ENCODE results near the gene GAGE12J. TPM values are rescaled to one million over a fixed set of nuclear protein-coding genes. Genes with fewer than 3 reads are reported as not detected.
"Not testable (repeated sequence)": the region's sequence is repeated elsewhere in the genome, so short reads cannot be mapped to it uniquely, and the experiment has no call there.

Gene GAGE12J, protein sequence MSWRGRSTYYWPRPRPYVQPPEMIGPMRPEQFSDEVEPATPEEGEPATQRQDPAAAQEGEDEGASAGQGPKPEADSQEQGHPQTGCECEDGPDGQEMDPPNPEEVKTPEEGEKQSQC
- total RNA-seq, result not detected
- polyA plus RNA-seq, result not detected
- long read RNA-seq, donor 1, result 0 reads
- long read RNA-seq, donor 2, result 0 reads
- long read RNA-seq, donor 3, result 0 reads

GRCh38 chrX:49321737-49322136, at the start of gene GAGE12J:
GAGE12J (plus strand) TSS chrX:49322037; CDS start chrX:49323194, 1,157 bp downstream.
- H3K4me1 ChIP-seq; H3K27me3 ChIP-seq; H3K9me3 ChIP-seq; intact Hi-C loops (cut with DNase I); H3K27ac ChIP-seq; H3K36me3 ChIP-seq; ATAC-seq; DNase-seq; H3K4me3 ChIP-seq: not testable (repeated sequence)
- WGBS, 2 donors, result no CpG with 5 or more reads among the region's 16 CpGs

DNA sequence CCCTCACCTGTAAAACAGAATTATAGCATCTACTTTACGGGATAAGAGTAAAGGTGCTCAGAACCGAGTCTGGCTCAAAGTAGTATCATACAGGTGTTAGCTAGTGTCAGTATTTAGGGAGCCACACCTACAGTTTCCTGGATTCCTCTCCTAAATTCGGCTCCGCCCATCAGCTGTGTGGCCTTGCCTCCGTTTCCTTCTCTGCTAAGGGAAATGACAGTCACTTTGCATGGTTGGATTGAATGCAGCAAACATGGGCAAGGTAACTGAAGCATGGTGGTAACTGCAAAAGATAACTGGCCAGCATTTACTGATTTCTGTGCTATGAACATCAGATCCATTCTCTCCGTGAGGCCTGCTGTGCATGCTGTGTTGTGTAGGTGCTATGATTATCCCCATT, 49.4 kb upstream of the GAGE12J start:
- DNase-seq (no peak), ATAC-seq (no peak)
- no peaks in the 10 kb centered on the region for H3K9me3 ChIP-seq
- H3K27me3 ChIP-seq, result peaks cover 0 to 4% (median 0%) of the 10 kb centered on the region in 7 donors
- intact Hi-C loops (cut with DNase I), result loop anchor here in 2 of 10 donors (10.0 kb wide), 1 partner anchor 78 kb away; no protein-coding TSS in a partner anchor
- no peaks in the 10 kb centered on the region for H3K36me3 ChIP-seq
- peaks cover 0 to 51% (median 23%) of the 10 kb centered on the region in 9 donors for H3K4me1 ChIP-seq
- TF ChIP-seq CTCF (IDR thresholded peaks at IDR 0.05), result no peak
- H3K4me3 ChIP-seq, result no peak overlapping the region
- 55 to 59% methylated on average over 6 of the region's 6 CpGs for WGBS, 2 donors
- no peak overlapping the region for H3K27ac ChIP-seq

DNA sequence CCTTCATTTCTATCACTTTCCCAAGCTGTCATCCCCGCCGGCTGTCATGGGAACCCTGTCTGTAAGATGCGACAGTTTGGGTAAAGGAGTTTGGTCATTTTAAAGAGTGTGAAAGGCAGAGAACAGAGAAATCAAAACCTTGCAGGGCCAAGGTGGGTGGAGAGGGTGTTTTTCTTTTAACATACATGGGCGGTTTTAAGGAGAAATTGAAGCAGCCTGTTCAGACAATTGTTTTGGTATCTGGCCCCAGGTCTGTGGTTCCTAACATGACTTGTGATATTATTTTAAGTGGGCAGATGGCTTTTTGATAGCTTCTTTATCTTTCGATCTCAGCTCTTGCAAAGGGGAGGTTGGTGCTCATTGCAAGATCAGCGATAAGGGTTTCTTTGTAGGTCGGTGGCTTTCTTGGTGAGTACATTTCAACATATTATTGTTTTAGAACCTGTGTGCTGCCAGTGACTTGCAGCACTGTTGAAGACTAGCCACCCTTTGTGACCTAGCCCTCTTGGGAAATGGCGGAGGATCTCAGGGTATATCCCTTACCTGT, 48.6 kb upstream of the GAGE12J start:
- Histone ChIP-seq H3K36me3 (no peaks in the 10 kb centered on the region), H3K4me1 (peaks cover 0 to 51% (median 23%) of the 10 kb centered on the region in 9 donors), H3K9me3 (no peaks in the 10 kb centered on the region), H3K27me3 (peaks cover 0 to 4% (median 0%) of the 10 kb centered on the region in 7 donors), H3K4me3 (no peak overlapping the region), H3K27ac (no peak overlapping the region)
- no peak for ATAC-seq
- no peak for DNase-seq
- 79 to 87% methylated on average over 8 of the region's 8 CpGs for WGBS, 2 donors
- intact Hi-C loops (cut with DNase I), result loop anchor here in 2 of 10 donors (10.0 kb wide), 1 partner anchor 78 kb away; no protein-coding TSS in a partner anchor
- TF ChIP-seq CTCF (IDR thresholded peaks at IDR 0.05), result no peak

DNA sequence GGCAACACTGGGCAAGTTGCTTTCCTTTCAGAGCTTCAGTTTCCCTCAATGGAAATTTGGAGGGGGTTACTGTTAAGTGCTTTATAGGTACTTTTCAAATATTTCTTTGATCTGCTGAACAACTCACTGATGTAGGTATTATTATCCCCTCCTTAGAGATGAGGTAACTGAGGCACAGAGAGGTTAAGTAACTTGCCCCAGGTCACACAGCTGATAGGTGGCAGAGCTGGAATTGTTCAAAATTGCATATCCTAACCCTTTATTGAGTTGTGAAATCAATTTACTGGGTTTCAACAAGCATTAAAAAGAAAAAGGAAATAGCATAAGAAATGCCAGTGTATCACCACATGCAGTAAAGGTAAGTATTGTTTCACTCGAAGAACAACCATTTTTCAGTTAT, 45.6 kb upstream of the GAGE12J start:
- Histone ChIP-seq H3K4me1 (peaks cover 0 to 37% (median 14%) of the 10 kb centered on the region in 9 donors), H3K27me3 (peaks cover 0 to 4% (median 0%) of the 10 kb centered on the region in 7 donors), H3K27ac (peak overlapping the region in 1 of 10 donors; percentile 31), H3K9me3 (no peaks in the 10 kb centered on the region), H3K36me3 (no peaks in the 10 kb centered on the region), H3K4me3 (no peak overlapping the region)
- WGBS, 2 donors, result 90 to 93% methylated on average over 1 of the region's 1 CpG
- no peak for DNase-seq
- TF ChIP-seq CTCF (IDR thresholded peaks at IDR 0.05), result no peak
- no peak for ATAC-seq
- intact Hi-C loops (cut with DNase I), result loop anchor here in 2 of 10 donors (10.0 kb wide), 1 partner anchor 81 kb away; no protein-coding TSS in a partner anchor

All from heart right ventricle (tissue), 16 donors.